IMR-90 (cell line): ENCODE results near the gene GALNT4. TPM values are rescaled to one million over a fixed set of nuclear protein-coding genes. Genes with fewer than 3 reads are reported as not detected.

Source experiments
- ATAC-seq: fragments of 200-7000 bp; cut with Tn5 transposase; 2 replicates; pipeline ENCODE4 v1.9.1; 2020; ENCODE audit warnings: low read depth, mild to moderate bottlenecking, moderate library complexity
- Bru-seq: library from RNA; stranded (reverse); fragments of 400-500 nt; gene quantifications from one replicate; lab custom pipeline; 2021; lab: Mats Ljungman, UMichigan
- BruChase-seq, 2 experiments: library from RNA; stranded (reverse); fragments of 400-500 nt; gene quantifications; one replicate each; lab custom pipeline; 2021; lab: Mats Ljungman, UMichigan
- BruUV-seq: library from RNA; stranded (reverse); fragments of 400-500 nt; replicated peaks from 2 replicates; lab custom pipeline; 2021; lab: Mats Ljungman, UMichigan
- CTCF ChIA-PET: fragments of 300-600 bp; formaldehyde crosslinking; extraction: SDS; loops from one replicate; lab custom pipeline; 2021; ENCODE audit warnings: antibody characterized with exemption; lab: Yijun Ruan, JAX
- POLR2A ChIA-PET: fragments of 300-600 bp; sonication (Branson Sonifier 250); formaldehyde crosslinking; loops from one replicate; lab custom pipeline; 2022; ENCODE audit warnings: antibody characterized with exemption; ENCODE audit not compliant: unreplicated experiment; lab: Charles Lee
- DNase-seq: peaks from one replicate; pipeline ENCODE4 v3.0.0; 2013
- H2AFZ ChIP-seq: replicated peaks from 2 replicates; pipeline ENCODE3; 2013; ENCODE audit warnings: low read length, mild to moderate bottlenecking; ENCODE audit not compliant: poor library complexity
- H2AK5ac ChIP-seq: 2 replicates; pipeline ENCODE4 v1.6.1; 2013; ENCODE audit warnings: low read depth, low read length, inconsistent platforms
- H2AK9ac ChIP-seq: replicated peaks from 2 replicates; pipeline ENCODE3; 2013; ENCODE audit warnings: mild to moderate bottlenecking, low read depth, low read length, moderate library complexity; ENCODE audit not compliant: poor library complexity
- H2BK120ac ChIP-seq: 2 replicates; pipeline ENCODE4 v1.6.1; 2013; ENCODE audit warnings: low read depth, low read length, inconsistent platforms
- H2BK15ac ChIP-seq: 3 replicates; pipeline ENCODE4 v1.6.1; 2013; ENCODE audit warnings: low read depth, low read length, inconsistent platforms
- H2BK20ac ChIP-seq: 2 replicates; pipeline ENCODE4 v1.6.1; 2013; ENCODE audit warnings: low read depth, mild to moderate bottlenecking, inconsistent platforms, low read length, moderate library complexity
- H2BK5ac ChIP-seq: 2 replicates; pipeline ENCODE4 v1.6.1; 2013; ENCODE audit warnings: mild to moderate bottlenecking, low read depth, low read length, inconsistent platforms; ENCODE audit not compliant: poor library complexity, severe bottlenecking
- H3K14ac ChIP-seq: replicated peaks from 2 replicates; pipeline ENCODE4 v1.6.1; 2013; ENCODE audit warnings: low read depth, low read length, inconsistent platforms
- H3K18ac ChIP-seq: 2 replicates; pipeline ENCODE4 v1.6.1; 2013; ENCODE audit warnings: low read depth, low read length, control low read depth
- H3K23ac ChIP-seq: 2 replicates; pipeline ENCODE4 v1.6.1; 2013; ENCODE audit warnings: low read depth, low read length, inconsistent platforms
- H3K27ac ChIP-seq: 2 replicates; pipeline ENCODE4 v1.5.1; 2013; ENCODE audit warnings: mild to moderate bottlenecking, control low read depth, low read length; ENCODE audit not compliant: insufficient read depth
- H3K27me3 ChIP-seq: 2 replicates; pipeline ENCODE4 v1.6.1; 2013; ENCODE audit warnings: low read length; ENCODE audit not compliant: control insufficient read depth, insufficient read depth
- H3K36me3 ChIP-seq: 2 replicates; pipeline ENCODE4 v1.6.1; 2013; ENCODE audit warnings: low read length, mixed read lengths; ENCODE audit not compliant: control insufficient read depth, insufficient read depth
- H3K4ac ChIP-seq: 2 replicates; pipeline ENCODE4 v1.6.1; 2013; ENCODE audit warnings: low read depth, low read length, inconsistent platforms
- H3K4me1 ChIP-seq: 2 replicates; pipeline ENCODE4 v1.6.1; 2013; ENCODE audit warnings: low read length, mixed read lengths; ENCODE audit not compliant: control insufficient read depth, insufficient read depth
- H3K4me2 ChIP-seq: 2 replicates; pipeline ENCODE4 v1.6.1; 2013; ENCODE audit warnings: low read depth, mild to moderate bottlenecking, control low read depth, low read length, moderate library complexity
- H3K4me3 ChIP-seq: 2 replicates; pipeline ENCODE4 v1.5.1; 2013; ENCODE audit warnings: low read depth, mild to moderate bottlenecking, control low read depth, low read length, moderate library complexity; ENCODE audit not compliant: insufficient read depth
- H3K56ac ChIP-seq: 2 replicates; pipeline ENCODE4 v1.6.1; 2013; ENCODE audit warnings: low read length, inconsistent platforms; ENCODE audit not compliant: insufficient read depth; ENCODE audit errors: extremely low read depth
- H3K79me1 ChIP-seq, 2 experiments: 2 replicates each; pipeline ENCODE4 v1.6.1; 2013; ENCODE audit warnings: low read length in 2 of 2, inconsistent platforms in 1 of 2, low read depth in 1 of 2
- H3K9ac ChIP-seq: 2 replicates; pipeline ENCODE4 v1.6.1; 2013; ENCODE audit warnings: low read depth, low read length, control low read depth
- H3K9me1 ChIP-seq: 2 replicates; pipeline ENCODE4 v1.6.1; 2013; ENCODE audit warnings: low read length, inconsistent platforms; ENCODE audit not compliant: insufficient read depth
- H3K9me3 ChIP-seq: 2 replicates; pipeline ENCODE4 v1.6.1; 2013; ENCODE audit warnings: low read length; ENCODE audit not compliant: control insufficient read depth, insufficient read depth
- H4K20me1 ChIP-seq: 2 replicates; pipeline ENCODE4 v1.6.1; 2013; ENCODE audit warnings: low read length, inconsistent platforms; ENCODE audit not compliant: insufficient read depth
- H4K5ac ChIP-seq: 2 replicates; pipeline ENCODE4 v1.6.1; 2013; ENCODE audit warnings: mild to moderate bottlenecking, low read depth, low read length, control low read depth
- H4K8ac ChIP-seq, 2 experiments: 2 replicates each; pipeline ENCODE4 v1.6.1; 2013; ENCODE audit warnings: low read depth in 2 of 2, low read length in 2 of 2, control low read depth in 1 of 2, inconsistent platforms in 1 of 2
- H4K91ac ChIP-seq: 2 replicates; pipeline ENCODE4 v1.6.1; 2013; ENCODE audit warnings: low read depth, low read length, inconsistent platforms; ENCODE audit not compliant: insufficient read depth
- BHLHE40 ChIP-seq: fragments of 150-350 bp; IDR thresholded peaks from 2 replicates; pipeline ENCODE4 v1.6.1; 2016; ENCODE audit warnings: mild to moderate bottlenecking, low read depth, low read length
- FOS ChIP-seq: fragments of 150-350 bp; IDR thresholded peaks from 2 replicates; pipeline ENCODE4 v1.6.1; 2016; ENCODE audit warnings: low read depth, low read length
- MAFK ChIP-seq: IDR thresholded peaks from 2 replicates; pipeline ENCODE4 v1.6.1; 2012; ENCODE audit warnings: low read depth, low read length, improper control_type of control experiment
- MAZ ChIP-seq: IDR thresholded peaks from 2 replicates; pipeline ENCODE4 v1.6.1; 2012; ENCODE audit warnings: low read depth, mild to moderate bottlenecking, low read length, improper control_type of control experiment, moderate library complexity, borderline replicate concordance
- MXI1 ChIP-seq: IDR thresholded peaks from 2 replicates; pipeline ENCODE4 v1.6.1; 2012; ENCODE audit warnings: low read depth, mild to moderate bottlenecking, low read length, moderate library complexity, borderline replicate concordance
- NFE2L2 ChIP-seq: fragments of 150-350 bp; IDR thresholded peaks from 2 replicates; pipeline ENCODE4 v1.6.1; 2016; ENCODE audit warnings: low read depth, mild to moderate bottlenecking, low read length
- POLR2A ChIP-seq: IDR thresholded peaks from 2 replicates; pipeline ENCODE4 v1.6.1; 2012; ENCODE audit warnings: mild to moderate bottlenecking, low read depth, low read length
- RAD21 ChIP-seq: IDR thresholded peaks from 2 replicates; pipeline ENCODE4 v1.6.1; 2012; ENCODE audit warnings: low read length, improper control_type of control experiment
- RFX5 ChIP-seq: IDR thresholded peaks from 2 replicates; pipeline ENCODE4 v1.8.0; 2012; ENCODE audit warnings: low read depth, mild to moderate bottlenecking, low read length, moderate library complexity
- WGBS, 2 experiments: methylation state at CpG; one replicate each; pipeline versions ENCODE4 v1.1.5 to v1.1.7; 2013; ENCODE audit warnings: missing lambda C conversion rate in 2 of 2; ENCODE audit not compliant: insufficient read length in 1 of 2; ENCODE audit errors: extremely low coverage in 2 of 2; 5-methylcytosine and 5-hydroxymethylcytosine counted together
- dilution Hi-C: fragments of 300-500 bp; cut with HindIII; formaldehyde crosslinking; loops from one replicate; pipeline ENCODE4 v1.14.3; 2018; ENCODE audit warnings: low sequenced_read_pairs; ENCODE audit not compliant: unreplicated experiment
- in situ Hi-C: fragments of 300-500 bp; cut with MboI; formaldehyde crosslinking; loops from 3 replicates; pipeline ENCODE4 v1.14.3; 2019; ENCODE audit warnings: low sequenced_read_pairs, inconsistent platforms, mixed read lengths
- intact Hi-C: fragments of 100-400 bp; cut with micrococcal nuclease; formaldehyde crosslinking; loops from 2 replicates; pipeline ENCODE4 v1.10.0; 2022
- long read RNA-seq: library from polyadenylated mRNA; unstranded; transcript quantifications from one replicate; pipeline ENCODE4 v2.0.0, GENCODE V29; 2021; ENCODE audit not compliant: unreplicated experiment
- polyA plus RNA-seq, 3 experiments: library from polyadenylated mRNA; depleted of rRNA; stranded (reverse); fragments of >200 nt; gene quantifications; 2 replicates each; pipeline ENCODE4 v1.2.3, GENCODE V29; 2012; ENCODE audit warnings: low replicate concordance in 1 of 3
- total RNA-seq: library from RNA; depleted of rRNA; stranded (reverse); fragments of >200 nt; gene quantifications from 2 replicates; pipeline ENCODE4 v1.2.3, GENCODE V29; 2012; rRNA removed
- TF ChIP-seq, protein P1 (sequence below): fragments of 150-350 bp; IDR thresholded peaks from 2 replicates; pipeline ENCODE4 v1.6.1; 2017; ENCODE audit warnings: mild to moderate bottlenecking, antibody characterized with exemption, low read length, low read depth
- TF ChIP-seq, protein P2 (sequence below): conservative IDR thresholded peaks from 2 replicates; pipeline ENCODE4 v1.5.1; 2012; ENCODE audit warnings: mild to moderate bottlenecking, low read depth, low read length, improper control_type of control experiment

The GALNT4 gene
- 9.0 and 14.2 TPM in 2 replicates for total RNA-seq
- polyA plus RNA-seq (2012; rRNA removed), result 1.9 and 2.6 TPM in 2 replicates
- polyA plus RNA-seq (2012; cell fraction: cytosol; rRNA removed), result 0.76 and 1.2 TPM in 2 replicates
- polyA plus RNA-seq (2012; cell fraction: nucleus; rRNA removed; ENCODE audit: low replicate concordance), result 0.29 and 1.4 TPM in 2 replicates
- percentile 68 among the genes with signal in this experiment for Bru-seq, nascent RNA
- BruChase-seq, experiment 1, labeled RNA remaining after a 6-hour chase, result percentile 76 among the genes with signal in this experiment
- BruChase-seq, experiment 2, labeled RNA remaining after a 2-hour chase, result percentile 91 among the genes with signal in this experiment
- long read RNA-seq, full-length matches to known transcripts, result 25 of 25 reads
- long read RNA-seq, partial matches to known transcripts, result 0 of 25 reads
- long read RNA-seq, other reads (novel, unspliced or antisense), result 0 of 25 reads

DNA sequence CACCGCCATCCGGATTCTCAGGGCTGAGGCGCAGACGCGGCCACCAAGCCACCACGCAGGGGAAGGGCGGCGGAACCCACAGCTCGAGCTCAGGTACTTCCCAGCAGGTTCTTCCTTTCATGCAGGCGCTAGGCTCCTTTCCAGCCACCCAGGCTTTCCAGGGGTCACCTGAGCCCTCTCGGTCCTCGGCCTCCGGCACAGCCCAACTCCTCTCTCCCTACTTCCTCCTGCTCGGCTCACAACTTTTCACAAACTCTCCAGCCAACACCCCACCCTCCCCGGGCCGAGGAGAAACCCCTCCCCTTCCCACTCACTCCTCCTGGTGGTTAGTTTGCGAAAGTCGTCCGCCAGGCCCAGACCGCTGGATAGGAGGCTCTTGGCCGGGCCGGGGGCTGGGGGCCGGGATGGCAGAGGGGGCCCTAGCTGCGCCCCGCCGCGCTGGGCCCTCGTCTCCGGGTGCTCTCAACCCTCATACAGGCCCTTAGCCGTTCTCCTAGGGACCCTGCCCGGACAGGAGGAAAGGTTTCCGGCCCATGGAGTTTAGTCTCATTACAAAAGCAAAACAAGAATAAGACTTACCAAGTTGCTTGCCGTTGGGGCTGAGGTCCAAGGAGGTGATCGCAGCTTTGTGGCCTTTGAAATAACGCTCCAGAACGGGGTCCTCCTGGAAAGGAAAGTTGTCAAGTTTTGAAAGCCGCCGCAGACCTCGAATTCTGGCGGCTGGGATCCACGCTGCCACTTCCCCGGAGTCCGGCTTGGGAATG, at the start of gene GALNT4:
TSS of gene GALNT4 (minus strand) at position 256 of the 764 bp plus-strand sequence. CDS start at position 9, 247 bp downstream.
- in situ Hi-C loops (loop anchor here (5.0 to 25.0 kb wide), 4 partner anchors 52 to 1387 kb away; partner anchors contain the start of genes CEP290, DUSP6 and TMTC3), dilution Hi-C loops (no loop called here), intact Hi-C loops (loop anchor here (1.0 to 10.0 kb wide), 5 partner anchors 54 to 940 kb away; partner anchors contain the start of genes DUSP6 and KITLG)
- POLR2A ChIA-PET, result interaction anchor here (0.7 kb wide), 1 partner anchor 172 kb away, joined by 6 read pairs; no protein-coding TSS in a partner anchor
- 0 out of 2 replicates have a peak, but pooled peaks cover 2% of the 10 kb centered on the region for H3K36me3 ChIP-seq
- ATAC-seq, result peak; percentile 81
- peaks cover 3% of the 10 kb centered on the region; the same call in 1 of the 2 replicates for H3K9me1 ChIP-seq
- peaks cover 11% of the 10 kb centered on the region for H3K4me1 ChIP-seq
- no peak within 1 kb of the TSS for H2AK5ac ChIP-seq
- H3K4me3 ChIP-seq, result peak within 1 kb of the TSS; percentile 88
- no TSS peak for BruUV-seq
- CTCF ChIA-PET, result interaction anchor here (0.7 to 1.9 kb wide), 6 partner anchors 13 to 507 kb away, joined by 3 to 10 read pairs (median 4); no protein-coding TSS in a partner anchor
- peak within 1 kb of the TSS; percentile 87; the same call in 2 of the 3 replicates for H2BK15ac ChIP-seq
- 0% methylated on average over 7 of the region's 43 CpGs; no CpG with 5 or more reads in 1 of the 2 experiments for WGBS, 2 experiments
- H4K20me1 ChIP-seq, result peaks cover 3% of the 10 kb centered on the region; the same call in 1 of the 2 replicates
- H3K18ac ChIP-seq, result peak within 1 kb of the TSS; percentile 76
- H3K27ac ChIP-seq, result peak within 1 kb of the TSS; percentile 90
- peak within 1 kb of the TSS; percentile 83 for H3K4me2 ChIP-seq
- peak within 1 kb of the TSS; percentile 82 for H3K14ac ChIP-seq
- H2BK120ac ChIP-seq, result peak within 1 kb of the TSS; percentile 74
- peak within 1 kb of the TSS; percentile 93 for H3K4ac ChIP-seq
- H2BK5ac ChIP-seq, result peak within 1 kb of the TSS; percentile 89
- H3K27me3 ChIP-seq, result no peaks in the 10 kb centered on the region
- H3K9me3 ChIP-seq, result no peaks in the 10 kb centered on the region
- peak within 1 kb of the TSS; percentile 87 for H4K8ac ChIP-seq
- peak within 1 kb of the TSS; percentile 92 for H4K91ac ChIP-seq
- peak within 1 kb of the TSS; percentile 78 for H3K56ac ChIP-seq
- peaks cover 28 to 29% of the 10 kb centered on the region in 2 experiments for H3K79me1 ChIP-seq
- H3K23ac ChIP-seq, result peak within 1 kb of the TSS; percentile 98
- DNase-seq, result peak; percentile 85
- peak within 1 kb of the TSS; percentile 100 for H2AFZ ChIP-seq
- peak within 1 kb of the TSS; percentile 80 for H2AK9ac ChIP-seq
- peak within 1 kb of the TSS; percentile 95 for H3K9ac ChIP-seq
- peak within 1 kb of the TSS; percentile 86 for H4K5ac ChIP-seq
- H2BK20ac ChIP-seq, result peak within 1 kb of the TSS; percentile 61; the same call in 1 of the 2 replicates
- TF ChIP-seq MXI1 (no peak), RFX5 (no peak), FOS (no peak), NFE2L2 (no peak), POLR2A (peak; percentile 19; the same call in 1 of the 2 replicates), MAFK (no peak), BHLHE40 (no peak), RAD21 (peak; percentile 58), MAZ (peak; percentile 93)
- TF ChIP-seq, protein P1, sequence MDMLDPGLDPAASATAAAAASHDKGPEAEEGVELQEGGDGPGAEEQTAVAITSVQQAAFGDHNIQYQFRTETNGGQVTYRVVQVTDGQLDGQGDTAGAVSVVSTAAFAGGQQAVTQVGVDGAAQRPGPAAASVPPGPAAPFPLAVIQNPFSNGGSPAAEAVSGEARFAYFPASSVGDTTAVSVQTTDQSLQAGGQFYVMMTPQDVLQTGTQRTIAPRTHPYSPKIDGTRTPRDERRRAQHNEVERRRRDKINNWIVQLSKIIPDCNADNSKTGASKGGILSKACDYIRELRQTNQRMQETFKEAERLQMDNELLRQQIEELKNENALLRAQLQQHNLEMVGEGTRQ, result no peak
- TF ChIP-seq, protein P2, sequence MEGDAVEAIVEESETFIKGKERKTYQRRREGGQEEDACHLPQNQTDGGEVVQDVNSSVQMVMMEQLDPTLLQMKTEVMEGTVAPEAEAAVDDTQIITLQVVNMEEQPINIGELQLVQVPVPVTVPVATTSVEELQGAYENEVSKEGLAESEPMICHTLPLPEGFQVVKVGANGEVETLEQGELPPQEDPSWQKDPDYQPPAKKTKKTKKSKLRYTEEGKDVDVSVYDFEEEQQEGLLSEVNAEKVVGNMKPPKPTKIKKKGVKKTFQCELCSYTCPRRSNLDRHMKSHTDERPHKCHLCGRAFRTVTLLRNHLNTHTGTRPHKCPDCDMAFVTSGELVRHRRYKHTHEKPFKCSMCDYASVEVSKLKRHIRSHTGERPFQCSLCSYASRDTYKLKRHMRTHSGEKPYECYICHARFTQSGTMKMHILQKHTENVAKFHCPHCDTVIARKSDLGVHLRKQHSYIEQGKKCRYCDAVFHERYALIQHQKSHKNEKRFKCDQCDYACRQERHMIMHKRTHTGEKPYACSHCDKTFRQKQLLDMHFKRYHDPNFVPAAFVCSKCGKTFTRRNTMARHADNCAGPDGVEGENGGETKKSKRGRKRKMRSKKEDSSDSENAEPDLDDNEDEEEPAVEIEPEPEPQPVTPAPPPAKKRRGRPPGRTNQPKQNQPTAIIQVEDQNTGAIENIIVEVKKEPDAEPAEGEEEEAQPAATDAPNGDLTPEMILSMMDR, result peak; percentile 70
